DMS53 treated with DMSO at 0.1 percent for 48 hours (cell line): ENCODE measurements around the gene KRT14.
A peak's percentile ranks its signal among the peaks of the same experiment; 100 is the strongest.
"Not testable (repeated sequence)": the region's sequence is repeated elsewhere in the genome, so short reads cannot be mapped to it uniquely, and the experiment has no call there.

ENCODE experiments used
- DNase-seq: peaks from one replicate; lab custom pipeline; 2025; ENCODE audit not compliant: unreplicated experiment; lab: John Stamatoyannopoulos, UW

The KRT14 gene

DNA sequence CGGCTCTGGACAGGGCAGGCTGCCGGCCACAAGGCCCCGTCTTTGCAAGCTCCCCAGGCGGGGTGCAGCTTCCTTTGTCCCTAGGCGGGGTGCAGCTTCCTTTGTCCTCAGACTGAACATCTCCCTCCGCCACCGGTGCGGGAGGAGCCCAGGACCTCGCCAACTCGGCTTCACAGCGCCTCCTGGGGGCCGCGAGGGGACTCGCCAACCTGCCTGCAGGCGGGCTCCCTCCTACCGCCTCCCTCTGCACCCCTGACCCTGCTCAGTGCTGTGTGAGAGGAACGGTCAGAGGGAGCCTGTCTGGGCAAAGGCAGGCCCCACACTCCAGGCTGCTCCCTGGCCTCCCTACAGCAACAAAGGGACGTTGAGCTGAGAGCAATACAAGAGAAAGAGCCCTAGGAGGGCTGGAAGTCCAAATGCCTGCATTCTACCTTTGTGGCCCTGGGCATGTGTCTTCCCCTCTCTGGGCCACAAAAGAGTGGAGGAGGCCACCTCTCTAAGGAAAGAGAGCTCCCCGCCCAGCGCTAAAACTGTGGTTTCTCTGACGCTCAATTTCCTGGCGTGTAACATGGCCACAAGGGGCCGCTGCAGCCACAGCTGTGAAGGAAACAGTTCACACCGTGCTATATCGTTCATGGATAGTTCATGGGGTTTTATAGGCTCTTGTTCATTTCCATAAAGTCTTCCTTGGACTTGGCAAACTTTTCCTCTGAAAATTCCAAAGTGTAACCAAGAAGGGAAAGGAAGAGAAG lies 37.7 kb downstream of the KRT14 start:
- DNase-seq = peak; percentile 70

DNA sequence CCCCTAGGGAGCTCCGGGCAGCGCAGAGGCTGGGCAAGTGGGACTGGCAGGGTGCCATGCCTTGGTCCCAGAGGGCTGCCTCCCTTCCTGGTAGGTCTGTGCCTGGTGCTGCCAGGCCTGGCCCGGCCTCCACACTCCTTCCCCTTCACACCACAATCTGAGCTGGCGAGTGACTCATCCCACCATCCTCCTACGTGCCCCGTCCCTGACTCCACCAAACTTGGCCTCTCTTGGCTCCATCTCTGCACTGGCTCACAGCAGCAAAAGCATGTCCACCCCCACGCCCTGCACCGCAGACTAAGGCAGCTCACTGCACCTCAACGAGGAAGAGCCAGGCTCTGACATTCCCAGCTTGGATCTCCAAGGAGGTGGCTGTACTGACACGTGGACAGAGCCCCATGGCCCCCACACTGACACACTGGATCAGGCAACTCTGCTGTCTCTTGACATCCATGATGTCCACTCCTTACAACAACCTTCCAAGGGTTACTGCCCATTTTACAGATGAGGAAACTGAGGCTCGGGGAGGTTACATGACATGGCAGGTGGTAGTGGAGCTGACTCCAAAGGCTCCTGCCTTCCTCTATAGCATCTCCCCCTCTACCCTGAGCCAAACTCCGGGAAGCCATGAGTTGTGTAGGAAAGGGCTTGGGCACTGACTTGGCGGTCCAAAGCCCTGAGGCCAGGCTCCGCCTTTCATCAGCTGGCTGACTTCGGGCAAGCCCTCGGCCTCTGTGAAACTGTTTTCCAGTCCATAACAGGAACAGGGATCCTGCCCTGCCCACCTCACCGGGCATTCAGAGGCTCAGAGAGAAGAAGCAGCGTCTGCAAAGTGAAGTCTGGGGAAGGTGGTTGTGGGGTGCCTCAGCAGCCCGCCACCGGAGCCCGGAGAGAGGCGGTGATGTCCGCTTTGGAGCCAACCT lies 38.5 kb downstream of the KRT14 start:
- no peak for DNase-seq

DNA sequence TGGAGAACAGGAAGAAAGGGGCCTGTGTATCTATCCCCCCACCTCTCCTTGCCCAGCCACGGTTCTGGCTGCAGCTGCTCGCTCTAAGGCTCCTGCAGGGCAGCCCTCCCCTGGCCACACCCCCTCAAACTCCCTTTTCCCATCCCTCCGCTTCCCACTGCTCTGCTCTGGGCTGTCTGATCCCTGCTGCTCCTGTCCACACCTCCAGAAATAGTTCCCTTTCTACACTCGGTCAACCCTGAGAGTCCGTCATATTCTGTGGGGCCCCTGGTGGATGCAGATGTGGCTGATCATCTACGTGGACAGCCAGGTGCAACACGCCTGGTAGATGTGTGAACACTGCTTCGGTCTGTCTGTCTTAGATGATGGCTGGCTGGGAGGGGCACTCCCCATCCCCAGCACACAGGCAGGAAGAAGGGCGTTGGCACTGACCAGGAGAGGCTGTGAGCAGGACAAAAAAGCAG lies 39.3 kb downstream of the KRT14 start:
- DNase-seq = no peak

DNA sequence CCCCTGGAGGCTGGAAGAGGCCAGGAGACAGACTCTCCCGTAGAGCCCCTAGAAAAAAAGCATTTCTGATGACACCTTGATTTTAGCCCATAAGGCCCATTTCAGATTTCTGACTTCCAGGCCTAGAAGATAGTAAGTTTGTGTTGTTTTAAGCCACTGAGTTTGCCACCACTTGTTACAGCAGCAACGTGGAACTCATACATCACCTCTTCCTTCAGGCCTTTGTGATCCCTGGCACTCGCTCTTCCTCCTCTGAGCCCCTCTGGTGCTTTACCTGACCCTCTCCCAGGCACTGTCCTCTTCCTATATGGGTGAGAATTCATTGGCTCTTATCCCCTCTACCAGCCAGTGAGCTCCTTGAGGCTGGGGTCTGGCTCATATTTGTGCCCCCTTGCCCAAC lies 39.9 kb downstream of the KRT14 start:
- DNase-seq = no peak

DNA sequence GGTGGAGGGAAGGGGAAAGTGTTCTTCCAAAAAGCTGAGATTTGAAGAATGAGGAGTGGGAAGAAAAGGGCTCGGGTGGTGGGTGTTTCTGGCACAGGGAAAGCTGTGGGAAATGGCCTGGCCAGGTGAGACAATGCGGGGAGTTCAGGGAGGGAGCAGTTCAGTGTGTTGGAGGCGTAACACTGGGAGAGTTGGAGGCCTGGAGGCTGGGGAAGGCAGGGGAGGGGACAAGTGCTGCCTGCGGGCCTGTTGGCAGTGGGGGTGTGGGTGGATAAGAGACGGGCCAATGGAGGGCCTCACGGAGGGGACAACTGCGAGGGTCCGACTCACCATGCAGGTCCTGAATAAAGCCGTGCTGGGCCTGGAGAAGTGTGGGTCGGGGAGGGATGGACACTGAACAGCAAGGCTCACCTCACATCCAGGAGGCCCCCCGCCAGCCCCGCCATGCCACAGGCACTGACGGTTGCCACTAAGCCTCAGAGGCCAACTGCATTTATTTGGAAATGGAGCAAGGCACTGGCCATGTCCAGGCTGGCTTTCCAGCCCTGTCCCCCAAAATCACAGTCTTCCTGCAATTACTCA lies 40.8 kb downstream of the KRT14 start:
- DNase-seq = no peak

DNA sequence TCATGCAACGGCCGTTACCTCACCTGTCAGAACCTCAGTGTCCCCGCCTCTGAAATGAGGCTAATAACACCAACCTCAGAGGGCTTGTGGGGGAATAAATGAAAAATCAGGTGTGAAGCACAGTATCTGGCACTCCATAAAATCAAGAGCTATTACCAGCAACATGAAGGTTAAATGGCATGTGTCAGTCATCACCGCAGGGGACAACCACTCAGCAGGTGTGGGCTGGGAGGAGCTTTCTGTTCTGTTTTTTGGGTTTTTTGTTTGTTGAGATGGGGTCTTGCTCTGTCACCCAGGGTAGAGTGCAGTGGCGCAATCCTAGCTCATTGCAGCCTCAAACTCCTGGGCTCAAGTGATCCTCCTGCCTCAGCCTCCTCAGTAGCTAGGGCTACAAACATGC lies 41.8 kb downstream of the KRT14 start:
- no peak for DNase-seq

DNA sequence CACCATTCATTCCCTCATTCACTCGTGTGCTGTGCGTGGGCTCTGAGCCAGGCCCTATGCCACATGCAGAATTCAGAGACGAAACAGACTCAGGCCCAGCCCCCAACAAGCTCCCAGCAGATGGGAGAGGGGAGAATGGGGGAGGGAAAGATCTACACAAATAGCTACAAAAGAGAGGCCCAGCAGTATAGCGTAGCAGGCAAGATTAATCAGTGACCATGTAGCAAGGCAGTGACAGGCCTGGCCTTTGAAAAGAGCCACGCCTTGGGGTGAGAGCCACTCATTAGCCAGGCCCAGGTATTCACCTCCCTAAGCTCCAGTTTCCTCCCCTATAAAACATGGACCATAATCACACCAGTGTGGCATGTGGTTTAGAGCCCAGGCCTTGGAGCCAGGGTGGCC lies 42.2 kb downstream of the KRT14 start:
- DNase-seq = peak; percentile 72

DNA sequence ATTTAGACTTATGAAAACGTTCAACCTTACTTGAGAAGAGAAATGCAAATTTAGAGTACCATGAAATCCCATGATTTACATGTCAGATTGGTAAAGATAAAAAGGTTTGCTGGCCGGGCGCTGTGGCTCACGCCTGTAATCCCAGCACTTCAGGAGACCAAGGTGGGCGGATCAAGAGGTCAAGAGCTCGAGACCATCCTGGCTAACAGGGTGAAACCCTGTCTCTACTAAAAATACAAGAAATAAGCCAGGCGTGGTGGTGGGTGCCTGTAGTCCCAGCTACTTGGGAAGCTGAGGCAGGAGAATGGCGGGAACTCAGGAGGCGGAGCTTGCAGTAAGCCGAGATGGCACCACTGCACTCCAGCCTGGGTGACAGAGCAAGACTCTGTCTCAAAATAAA lies 43.9 kb downstream of the KRT14 start:
- not testable (repeated sequence) for DNase-seq

DNA sequence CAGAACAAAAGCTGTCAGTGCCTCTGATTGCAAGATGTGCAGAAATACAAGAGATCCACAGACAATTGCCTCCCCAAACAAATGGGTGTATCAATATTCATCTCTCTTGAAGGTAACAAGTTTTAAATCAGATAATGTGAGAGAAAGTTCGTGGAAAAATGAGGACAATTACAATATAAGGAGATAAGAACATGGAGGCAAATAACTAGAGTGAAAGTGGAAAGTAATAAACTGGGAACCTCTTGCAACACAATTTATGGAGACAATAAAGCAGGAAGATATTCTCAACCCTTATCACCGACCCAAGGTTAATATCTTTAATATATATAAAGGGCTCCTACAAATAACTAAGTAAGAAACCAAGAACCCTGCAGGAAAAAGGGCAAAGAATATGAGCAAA lies 44.3 kb downstream of the KRT14 start:
- DNase-seq = no peak

DNA sequence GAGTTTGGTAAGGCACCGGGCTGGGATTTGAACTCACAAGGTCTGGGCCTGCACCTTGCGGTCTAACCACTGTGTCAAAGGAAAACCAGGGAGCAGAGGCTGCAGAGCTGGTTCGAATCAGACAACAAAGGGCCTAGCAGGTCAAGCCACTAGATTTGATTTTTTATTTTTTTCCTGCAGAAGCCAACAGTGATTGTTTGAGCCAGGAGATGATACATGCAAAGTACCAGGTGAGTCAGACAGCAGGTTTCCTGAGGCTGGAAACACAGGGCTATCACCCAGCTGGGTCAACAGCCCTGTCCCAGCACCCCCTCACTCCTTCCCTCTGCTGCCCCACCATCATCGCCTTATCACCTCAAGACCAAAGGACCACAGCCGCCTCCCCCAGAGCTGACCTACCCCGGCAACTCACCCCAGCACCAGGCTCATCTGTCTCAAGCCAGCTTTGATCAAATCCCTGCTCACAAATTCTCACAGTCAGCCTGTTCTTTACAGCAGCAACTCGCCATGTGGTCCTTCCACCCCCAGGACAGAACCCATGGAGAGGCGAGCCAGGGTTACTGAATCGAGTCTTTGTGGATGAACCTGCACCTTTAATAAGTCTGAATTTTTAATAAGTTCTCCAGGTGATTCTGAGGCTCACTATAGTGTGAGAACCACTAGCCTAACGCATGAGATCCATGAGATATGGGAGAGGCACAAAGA lies 45.6 kb downstream of the KRT14 start:
- DNase-seq = peak; percentile 70

DNA sequence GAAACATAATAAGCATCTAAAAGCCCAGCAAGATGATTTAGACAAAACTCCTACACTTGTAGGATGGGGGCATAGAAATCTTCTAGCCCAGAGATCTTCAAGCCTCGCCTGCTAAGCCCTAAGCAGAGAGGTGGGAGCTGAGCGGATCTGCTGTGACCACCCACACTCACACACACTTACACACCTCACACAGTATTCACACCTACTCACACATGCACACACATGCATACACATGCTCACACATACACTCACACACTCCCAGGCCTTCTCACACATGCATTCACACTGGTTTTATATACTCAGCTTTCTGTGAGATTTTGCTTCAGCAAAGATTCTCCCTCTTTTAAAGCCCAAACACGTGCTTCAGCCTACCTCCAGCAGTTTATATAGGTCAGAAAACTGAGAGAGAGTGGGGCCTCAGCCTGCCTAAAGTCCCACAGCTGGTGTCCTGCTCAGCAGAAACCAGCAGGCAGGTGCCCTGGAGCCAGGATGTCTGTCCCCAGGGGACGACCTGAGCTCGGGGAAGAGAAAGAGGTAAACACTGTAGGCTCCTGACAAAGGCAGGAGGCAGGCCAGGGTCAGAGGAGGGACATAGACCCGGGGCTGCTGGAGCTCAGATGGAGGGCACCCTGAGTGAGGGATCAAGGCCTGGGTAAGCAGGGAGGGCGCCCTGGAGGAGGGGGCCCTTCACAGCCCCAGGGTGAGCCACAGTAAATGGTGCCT lies 46.6 kb downstream of the KRT14 start:
- DNase-seq = peak; percentile 15

DNA sequence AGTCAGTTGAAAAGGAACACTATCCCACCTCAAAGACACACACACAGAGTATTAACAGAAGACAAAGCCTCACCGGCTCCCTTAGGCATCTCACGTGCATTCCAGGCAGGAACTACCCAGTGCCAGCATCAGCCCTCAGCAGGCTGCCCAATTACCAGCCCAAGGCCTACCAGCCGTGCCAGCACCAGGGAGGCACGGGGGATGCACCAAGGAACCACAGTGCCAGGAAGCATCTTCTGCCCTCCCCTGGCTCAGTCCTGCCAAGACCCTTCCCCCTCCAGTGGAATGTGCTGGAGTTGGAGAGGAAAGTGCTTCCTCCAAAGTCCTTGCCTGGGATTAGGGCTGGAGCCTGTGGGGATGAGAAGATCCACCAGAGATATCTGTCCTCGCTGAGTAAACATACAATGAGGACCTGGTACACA lies 47.6 kb downstream of the KRT14 start:
- DNase-seq = no peak

DNA sequence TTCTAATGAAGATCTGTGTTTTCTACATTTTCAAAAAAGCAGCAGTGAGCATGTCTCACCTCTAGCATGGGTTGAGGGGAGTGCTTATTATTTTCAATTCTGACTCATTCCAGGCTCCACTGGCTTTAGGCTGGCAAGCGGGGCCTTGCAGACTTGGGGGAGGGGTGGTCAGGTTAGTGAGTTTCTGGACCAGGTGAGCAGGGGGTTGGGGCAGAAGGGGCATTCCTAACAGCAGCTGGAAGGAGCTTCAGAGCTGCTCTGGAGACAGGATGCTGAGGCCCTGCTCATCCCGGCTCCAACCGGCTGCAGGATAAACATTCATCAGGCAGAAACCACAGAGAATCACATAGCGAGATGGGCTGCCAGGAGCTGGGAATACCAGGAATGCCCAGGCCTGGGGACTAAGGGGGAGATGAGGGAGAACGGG lies 48.1 kb downstream of the KRT14 start:
- peak; percentile 69 for DNase-seq

DNA sequence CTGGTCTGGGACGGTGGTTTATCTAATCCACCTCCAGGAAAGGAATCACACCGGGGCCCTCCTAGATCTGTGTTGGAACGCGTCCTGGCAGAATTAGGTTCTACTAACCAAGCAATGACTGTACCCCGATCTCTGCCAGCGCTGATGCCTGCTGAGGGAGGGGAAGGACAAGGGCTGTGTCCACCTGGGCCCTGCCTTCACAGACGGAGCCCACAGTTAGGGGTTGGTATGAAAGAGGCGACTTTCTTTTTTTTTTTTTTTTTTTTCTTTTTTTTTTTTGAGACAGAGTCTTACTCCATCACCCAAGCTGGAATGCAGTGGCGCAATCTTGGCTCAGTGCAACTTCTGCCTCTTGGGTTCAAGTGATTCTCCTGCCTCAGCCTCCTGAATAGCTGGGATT lies 48.7 kb downstream of the KRT14 start:
- no peak for DNase-seq

DNA sequence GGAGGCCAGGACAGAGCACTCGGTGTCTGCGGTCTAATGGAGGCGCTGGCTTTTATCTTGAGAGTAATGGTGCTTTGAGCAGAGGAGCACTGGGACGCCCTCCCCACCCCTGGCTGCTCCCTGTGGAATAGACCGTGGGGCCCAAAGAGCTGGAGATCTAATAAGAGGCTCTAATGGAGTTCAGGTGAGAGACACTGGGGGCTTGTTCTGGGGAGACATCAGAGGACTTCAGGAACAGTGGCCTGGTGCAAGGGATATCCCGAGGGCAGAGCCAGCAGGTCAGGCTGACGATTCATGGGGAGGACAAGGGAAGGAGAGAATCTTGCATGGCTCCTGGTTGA lies 49.1 kb downstream of the KRT14 start:
- no peak for DNase-seq

DNA sequence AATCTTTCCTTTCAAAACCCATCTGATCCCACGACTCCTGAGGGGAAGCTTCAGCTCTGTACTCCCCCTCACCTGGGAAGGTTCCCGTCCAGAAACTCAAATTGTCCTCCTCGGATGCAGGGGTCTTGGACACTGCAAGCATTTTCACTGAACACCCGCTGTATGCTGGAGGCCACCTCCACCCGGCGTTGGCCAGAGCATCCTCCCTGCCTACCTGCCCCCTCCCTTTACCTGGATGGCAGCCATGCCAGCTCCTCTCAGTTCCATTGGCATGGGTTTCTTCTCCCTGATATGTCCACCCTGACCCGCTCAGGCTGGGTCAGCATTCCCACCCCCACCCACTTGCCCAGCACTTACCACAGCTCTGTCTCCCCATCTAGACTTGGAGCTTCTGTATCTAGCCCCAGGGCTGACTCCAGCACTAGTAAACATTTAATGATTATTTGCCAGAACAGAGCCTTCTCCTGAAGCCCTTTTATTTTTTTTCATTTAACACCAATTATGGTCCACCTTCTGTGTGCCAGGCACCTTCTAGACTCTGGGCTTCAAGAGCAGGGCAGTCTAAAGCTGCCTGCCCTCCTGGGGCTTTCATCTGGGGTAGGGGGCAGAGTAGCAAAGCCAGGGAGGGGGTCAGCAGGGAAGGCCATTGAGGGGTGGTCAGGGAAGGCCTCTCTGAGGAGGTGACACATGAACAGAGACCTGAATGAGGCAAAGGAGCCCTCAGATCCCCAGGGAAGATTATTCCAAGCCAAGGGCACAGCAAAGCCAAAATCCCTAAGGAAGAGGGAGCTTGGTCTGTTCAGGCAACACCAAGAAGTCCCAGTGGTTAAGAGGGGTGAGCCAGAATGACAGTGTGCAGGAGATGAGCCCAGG lies 49.7 kb downstream of the KRT14 start:
- no peak for DNase-seq

DNA sequence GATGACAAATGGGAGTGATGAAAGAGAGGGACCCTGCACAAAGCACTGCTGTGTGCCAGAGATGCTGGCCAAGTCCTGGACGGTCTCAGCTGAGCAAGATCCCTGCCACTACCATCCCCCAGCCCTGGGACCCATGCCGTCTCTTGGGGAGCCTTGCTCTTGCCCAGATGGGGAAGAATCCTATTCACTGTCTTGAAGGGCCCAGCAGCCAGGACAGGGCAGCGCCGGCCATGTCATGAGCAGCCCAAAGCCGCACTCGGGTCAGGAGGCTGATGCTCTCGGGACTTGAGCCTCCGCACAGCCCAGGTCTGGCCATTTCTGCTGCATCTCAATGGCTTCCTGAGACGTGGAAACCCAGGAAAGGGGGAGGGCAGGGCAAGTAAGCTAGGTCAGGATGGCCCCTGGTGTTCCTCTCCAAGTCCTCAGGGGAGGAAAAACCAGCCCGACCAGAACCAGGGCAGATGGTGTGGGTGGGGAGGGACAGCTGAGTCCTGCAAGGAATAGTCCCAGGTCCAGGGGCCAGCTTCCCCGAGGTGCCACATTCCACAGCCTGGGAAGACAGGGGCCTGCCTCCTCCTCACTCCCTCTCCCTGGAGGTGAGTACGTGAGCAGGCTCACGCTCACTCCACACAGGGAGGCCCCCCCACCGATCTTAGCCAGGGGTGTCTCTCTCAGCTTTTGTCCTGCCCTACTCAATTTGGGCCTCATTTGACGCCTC lies 50.8 kb downstream of the KRT14 start:
- peak; percentile 35 for DNase-seq

DNA sequence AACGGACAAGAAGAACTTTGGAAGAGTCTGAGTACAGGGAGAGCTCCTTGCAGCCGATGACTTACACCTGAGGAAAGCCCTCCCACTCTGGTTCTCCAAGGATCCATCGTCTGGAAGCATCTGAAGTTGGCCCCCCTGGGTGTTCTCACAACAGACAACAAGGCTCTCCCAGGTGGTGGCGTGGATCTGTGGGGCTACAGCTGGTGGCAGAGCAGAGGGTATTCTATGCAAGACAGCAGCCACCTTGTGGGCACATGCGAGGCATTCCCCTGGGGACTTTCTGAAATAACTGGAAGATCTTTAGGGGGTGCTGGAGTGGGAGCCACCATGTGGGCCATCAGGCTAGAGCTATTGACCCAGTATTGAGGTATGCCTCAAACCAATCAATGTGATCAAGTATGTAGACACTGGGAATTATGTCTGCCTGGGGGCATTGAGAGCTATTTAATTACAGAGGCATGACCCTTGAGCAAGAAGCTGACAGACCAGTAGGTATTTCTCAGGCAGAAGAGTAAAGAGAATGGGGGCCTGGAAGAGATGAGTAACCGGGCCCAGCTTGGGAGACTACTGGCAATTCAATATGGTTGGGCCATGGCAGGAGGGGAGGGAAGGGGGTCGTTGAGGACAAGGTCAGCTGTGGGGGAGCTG lies 51.7 kb downstream of the KRT14 start:
- no peak for DNase-seq
